ENCODE measurements around the gene ERICH6B.
A peak's percentile ranks its signal among the peaks of the same experiment; 100 is the strongest.

ERICH6B gene

DNA sequence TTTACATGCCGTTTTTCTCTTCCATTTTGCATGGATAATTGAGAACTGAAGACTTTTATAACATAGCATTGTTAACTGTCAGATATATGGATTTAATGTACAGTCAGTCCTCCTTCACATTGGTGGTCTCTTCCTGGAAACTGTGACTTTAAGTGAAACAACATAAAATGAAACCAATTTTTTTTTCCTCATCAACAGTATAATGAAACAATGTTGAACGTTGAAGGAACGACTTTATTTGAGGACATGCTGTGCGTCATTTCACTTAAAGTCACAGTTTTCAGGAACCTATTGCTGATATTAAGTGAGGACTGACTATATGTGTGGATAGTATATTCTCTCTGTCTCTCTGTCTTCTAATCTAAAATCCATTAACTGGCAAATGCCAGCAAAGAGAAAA is 96.0 kb downstream of the ERICH6B start:
- H3K27ac ChIP-seq (ENCODE audit: low read depth, low read length) = no peak overlapping the region; the same call in 1 of the 2 replicates
- H3K9ac ChIP-seq (ENCODE audit: low read length) = no peak overlapping the region
- H3K4me3 ChIP-seq (ENCODE audit: low read depth, low read length) = no peak overlapping the region
- H3K9me3 ChIP-seq (ENCODE audit: control insufficient read depth, insufficient read depth, low read depth, low read length) = no peaks in the 10 kb centered on the region
- H3K4me1 ChIP-seq (ENCODE audit: control insufficient read depth, insufficient read depth, low read length) = no peaks in the 10 kb centered on the region; the same call in 1 of the 2 replicates
- no peaks in the 10 kb centered on the region for H3K27me3 ChIP-seq (ENCODE audit: control insufficient read depth, insufficient read depth, low read length)
- H3K36me3 ChIP-seq (ENCODE audit: control insufficient read depth, insufficient read depth, low read length) = peaks cover 69% of the 10 kb centered on the region

DNA sequence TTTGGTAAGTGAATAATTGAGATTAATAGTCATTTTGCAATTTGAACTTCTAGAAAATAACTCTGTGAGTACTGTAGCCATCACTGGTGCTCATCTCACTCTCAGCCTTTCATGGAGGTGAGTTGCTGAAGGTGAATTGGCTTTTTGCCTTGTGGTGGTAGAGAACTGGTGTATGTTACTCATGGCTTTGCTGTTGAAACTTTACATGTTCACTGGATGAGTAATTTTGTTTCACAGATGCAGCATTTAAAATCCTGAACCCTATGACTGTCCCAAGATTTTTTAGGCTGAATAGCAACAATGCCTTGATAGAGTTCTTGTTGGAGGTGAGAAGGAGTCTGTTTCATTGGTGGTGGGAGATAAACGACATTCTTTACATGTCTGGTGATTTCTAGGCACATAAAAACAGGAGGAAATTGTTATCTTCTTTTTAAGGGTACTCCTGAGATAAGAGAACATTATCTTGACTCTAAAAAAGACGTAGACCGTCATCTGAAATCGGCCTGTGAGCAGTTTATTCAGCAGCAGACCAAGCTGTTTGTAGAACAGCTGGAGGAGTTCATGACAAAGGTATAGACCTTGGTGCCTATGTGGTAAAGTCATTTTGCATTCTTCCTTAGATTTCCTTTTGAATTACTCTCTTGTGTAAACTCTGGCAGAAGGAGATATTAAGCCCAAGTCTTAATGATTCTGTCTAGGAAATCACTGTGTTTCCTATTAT is 96.9 kb downstream of the ERICH6B start:
- Histone ChIP-seq H3K36me3 (ENCODE audit: control insufficient read depth, insufficient read depth, low read length) (peaks cover 67% of the 10 kb centered on the region), H3K9me3 (ENCODE audit: control insufficient read depth, insufficient read depth, low read depth, low read length) (no peaks in the 10 kb centered on the region), H3K4me1 (ENCODE audit: control insufficient read depth, insufficient read depth, low read length) (no peaks in the 10 kb centered on the region; the same call in 1 of the 2 replicates), H3K9ac (ENCODE audit: low read length) (no peak overlapping the region), H3K4me3 (ENCODE audit: low read depth, low read length) (no peak overlapping the region), H3K27ac (ENCODE audit: low read depth, low read length) (peak overlapping the region; percentile 5; the same call in 1 of the 2 replicates), H3K27me3 (ENCODE audit: control insufficient read depth, insufficient read depth, low read length) (no peaks in the 10 kb centered on the region)

DNA sequence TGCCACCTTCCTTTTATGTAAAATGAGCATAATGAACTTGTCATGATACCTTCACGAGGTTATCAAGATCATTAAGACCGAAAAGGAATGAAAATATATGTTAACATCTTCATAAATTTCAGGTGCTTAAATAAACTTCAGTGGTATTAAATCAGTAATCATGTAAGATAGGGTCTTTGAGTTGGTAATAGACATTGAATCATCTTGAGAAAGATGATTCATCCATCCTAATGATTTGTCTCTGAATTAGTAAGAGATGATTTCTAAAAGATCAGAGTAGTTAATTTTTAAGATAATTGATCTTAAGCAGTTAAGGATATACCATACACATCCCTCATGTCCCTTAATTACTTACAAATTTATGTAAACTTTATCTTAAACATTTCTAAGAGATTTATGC is 98.8 kb downstream of the ERICH6B start:
- Histone ChIP-seq H3K4me1 (ENCODE audit: control insufficient read depth, insufficient read depth, low read length) (no peaks in the 10 kb centered on the region; the same call in 1 of the 2 replicates), H3K4me3 (ENCODE audit: low read depth, low read length) (no peak overlapping the region), H3K27ac (ENCODE audit: low read depth, low read length) (no peak overlapping the region), H3K27me3 (ENCODE audit: control insufficient read depth, insufficient read depth, low read length) (no peaks in the 10 kb centered on the region), H3K36me3 (ENCODE audit: control insufficient read depth, insufficient read depth, low read length) (peaks cover 78% of the 10 kb centered on the region), H3K9ac (ENCODE audit: low read length) (no peak overlapping the region), H3K9me3 (ENCODE audit: control insufficient read depth, insufficient read depth, low read depth, low read length) (no peaks in the 10 kb centered on the region)

DNA sequence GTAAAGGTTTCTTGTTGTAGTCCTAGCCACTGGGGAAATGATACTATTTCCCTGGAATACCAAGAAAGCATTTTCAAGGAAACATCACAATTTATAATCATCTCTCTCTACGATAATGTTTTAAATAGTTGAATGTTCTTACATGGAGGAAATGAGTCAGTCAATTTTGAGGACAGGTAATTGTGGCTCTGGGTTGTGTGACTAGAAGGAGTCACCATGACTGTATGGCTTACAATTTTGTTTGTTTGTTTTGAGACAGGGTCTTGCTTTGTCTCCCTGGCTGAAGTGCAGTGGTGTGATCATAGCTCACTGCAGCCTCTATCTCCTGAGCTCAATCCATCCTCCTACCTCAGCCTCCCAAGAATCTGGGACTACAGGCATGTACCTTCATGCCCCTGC is 103.4 kb downstream of the ERICH6B start:
- Histone ChIP-seq H3K27ac (ENCODE audit: low read depth, low read length) (no peak overlapping the region), H3K4me1 (ENCODE audit: control insufficient read depth, insufficient read depth, low read length) (no peaks in the 10 kb centered on the region), H3K9ac (ENCODE audit: low read length) (no peak overlapping the region), H3K4me3 (ENCODE audit: low read depth, low read length) (no peak overlapping the region), H3K27me3 (ENCODE audit: control insufficient read depth, insufficient read depth, low read length) (no peaks in the 10 kb centered on the region), H3K9me3 (ENCODE audit: control insufficient read depth, insufficient read depth, low read depth, low read length) (no peaks in the 10 kb centered on the region), H3K36me3 (ENCODE audit: control insufficient read depth, insufficient read depth, low read length) (peaks cover 67% of the 10 kb centered on the region)

GRCh38 chr13:45511310-45512097 is 104.0 kb downstream of the ERICH6B start:
- H3K9me3 ChIP-seq (ENCODE audit: control insufficient read depth, insufficient read depth, low read depth, low read length) = no peaks in the 10 kb centered on the region
- H3K36me3 ChIP-seq (ENCODE audit: control insufficient read depth, insufficient read depth, low read length) = peaks cover 66% of the 10 kb centered on the region
- H3K4me1 ChIP-seq (ENCODE audit: control insufficient read depth, insufficient read depth, low read length) = no peaks in the 10 kb centered on the region
- no peaks in the 10 kb centered on the region for H3K27me3 ChIP-seq (ENCODE audit: control insufficient read depth, insufficient read depth, low read length)
- no peak overlapping the region for H3K27ac ChIP-seq (ENCODE audit: low read depth, low read length)
- no peak overlapping the region for H3K4me3 ChIP-seq (ENCODE audit: low read depth, low read length)
- H3K9ac ChIP-seq (ENCODE audit: low read length) = no peak overlapping the region

DNA sequence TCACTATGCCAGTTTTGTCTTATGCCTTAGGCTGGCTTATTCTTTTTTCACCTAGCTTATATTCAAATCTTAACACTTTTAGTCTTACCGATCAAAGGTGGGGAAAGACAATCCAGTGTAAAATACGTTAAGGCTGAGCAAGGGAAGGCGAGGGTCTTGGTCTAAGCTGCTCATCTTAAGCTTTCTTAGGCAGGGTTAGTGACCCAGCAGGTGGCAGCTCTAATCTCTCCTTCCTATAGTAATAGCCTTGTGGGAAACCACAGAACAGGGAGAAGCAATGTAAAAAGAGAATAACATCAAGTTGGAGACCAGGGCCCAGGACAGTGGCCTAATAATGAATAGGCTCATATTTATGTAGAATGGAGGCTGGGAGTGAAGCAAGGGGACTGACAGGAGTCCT is 104.9 kb downstream of the ERICH6B start:
- Histone ChIP-seq H3K27ac (ENCODE audit: low read depth, low read length) (no peak overlapping the region), H3K4me1 (ENCODE audit: control insufficient read depth, insufficient read depth, low read length) (no peaks in the 10 kb centered on the region), H3K36me3 (ENCODE audit: control insufficient read depth, insufficient read depth, low read length) (peaks cover 66% of the 10 kb centered on the region), H3K27me3 (ENCODE audit: control insufficient read depth, insufficient read depth, low read length) (no peaks in the 10 kb centered on the region), H3K9me3 (ENCODE audit: control insufficient read depth, insufficient read depth, low read depth, low read length) (no peaks in the 10 kb centered on the region), H3K9ac (ENCODE audit: low read length) (no peak overlapping the region), H3K4me3 (ENCODE audit: low read depth, low read length) (no peak overlapping the region)

DNA sequence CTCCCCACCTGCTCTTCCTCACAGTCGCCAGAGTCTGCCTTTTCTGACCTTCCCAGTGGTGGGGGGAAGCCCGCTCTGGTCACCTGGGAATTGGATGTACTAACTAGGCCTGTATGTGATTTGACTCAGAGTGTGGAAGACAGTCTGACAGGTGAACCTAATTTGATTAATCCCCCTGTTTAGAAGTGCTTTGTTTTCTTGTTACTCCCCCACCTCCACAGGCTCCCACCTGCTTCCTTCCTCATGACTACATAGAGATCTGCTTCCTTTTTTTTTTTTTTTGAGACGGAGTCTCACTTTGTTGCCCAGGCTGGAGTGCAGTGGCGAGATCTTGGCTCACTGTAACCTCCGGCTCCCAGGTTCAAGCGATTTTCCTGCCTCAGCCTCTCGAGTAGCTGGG is 106.8 kb downstream of the ERICH6B start:
- H3K9ac ChIP-seq (ENCODE audit: low read length) = no peak overlapping the region
- peaks cover 64% of the 10 kb centered on the region for H3K36me3 ChIP-seq (ENCODE audit: control insufficient read depth, insufficient read depth, low read length)

GRCh38 chr13:45506811-45507210 is 108.7 kb downstream of the ERICH6B start:
- Histone ChIP-seq H3K4me1 (ENCODE audit: control insufficient read depth, insufficient read depth, low read length) (no peaks in the 10 kb centered on the region), H3K9ac (ENCODE audit: low read length) (no peak overlapping the region), H3K4me3 (ENCODE audit: low read depth, low read length) (no peak overlapping the region), H3K27me3 (ENCODE audit: control insufficient read depth, insufficient read depth, low read length) (no peaks in the 10 kb centered on the region), H3K36me3 (ENCODE audit: control insufficient read depth, insufficient read depth, low read length) (peaks cover 61% of the 10 kb centered on the region), H3K9me3 (ENCODE audit: control insufficient read depth, insufficient read depth, low read depth, low read length) (no peaks in the 10 kb centered on the region), H3K27ac (ENCODE audit: low read depth, low read length) (no peak overlapping the region)

More for the DNA sequence above, 106.8 kb downstream of the ERICH6B start:
- no peak overlapping the region for H3K4me3 ChIP-seq (ENCODE audit: low read depth, low read length)
- no peak overlapping the region for H3K27ac ChIP-seq (ENCODE audit: low read depth, low read length)
- H3K4me1 ChIP-seq (ENCODE audit: control insufficient read depth, insufficient read depth, low read length) = no peaks in the 10 kb centered on the region
- no peaks in the 10 kb centered on the region for H3K9me3 ChIP-seq (ENCODE audit: control insufficient read depth, insufficient read depth, low read depth, low read length)
- no peaks in the 10 kb centered on the region for H3K27me3 ChIP-seq (ENCODE audit: control insufficient read depth, insufficient read depth, low read length)

DNA sequence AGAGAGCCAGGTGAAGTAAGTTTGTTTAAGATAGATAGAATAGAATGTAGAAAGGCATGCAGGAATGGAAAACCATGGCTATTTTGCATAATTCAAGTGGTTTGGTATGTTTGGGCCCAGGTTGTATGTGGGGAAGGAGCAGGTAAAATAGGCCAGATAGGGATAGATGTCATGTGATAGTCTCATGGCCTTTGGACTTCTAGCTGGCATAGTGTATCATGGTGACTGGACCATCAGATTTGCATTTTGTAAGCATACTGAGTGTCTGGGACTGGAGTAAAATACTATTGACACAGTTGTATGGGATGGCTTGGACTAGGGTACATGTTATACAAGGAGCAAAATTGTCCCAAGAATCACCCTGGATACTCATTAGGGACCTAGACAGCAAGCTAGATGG is 111.9 kb downstream of the ERICH6B start:
- no peak overlapping the region for H3K27ac ChIP-seq (ENCODE audit: low read depth, low read length)
- peaks cover 50% of the 10 kb centered on the region for H3K36me3 ChIP-seq (ENCODE audit: control insufficient read depth, insufficient read depth, low read length)
- H3K4me3 ChIP-seq (ENCODE audit: low read depth, low read length) = no peak overlapping the region
- H3K9ac ChIP-seq (ENCODE audit: low read length) = no peak overlapping the region
- H3K9me3 ChIP-seq (ENCODE audit: control insufficient read depth, insufficient read depth, low read depth, low read length) = no peaks in the 10 kb centered on the region
- H3K27me3 ChIP-seq (ENCODE audit: control insufficient read depth, insufficient read depth, low read length) = no peaks in the 10 kb centered on the region
- H3K4me1 ChIP-seq (ENCODE audit: control insufficient read depth, insufficient read depth, low read length) = no peaks in the 10 kb centered on the region

DNA sequence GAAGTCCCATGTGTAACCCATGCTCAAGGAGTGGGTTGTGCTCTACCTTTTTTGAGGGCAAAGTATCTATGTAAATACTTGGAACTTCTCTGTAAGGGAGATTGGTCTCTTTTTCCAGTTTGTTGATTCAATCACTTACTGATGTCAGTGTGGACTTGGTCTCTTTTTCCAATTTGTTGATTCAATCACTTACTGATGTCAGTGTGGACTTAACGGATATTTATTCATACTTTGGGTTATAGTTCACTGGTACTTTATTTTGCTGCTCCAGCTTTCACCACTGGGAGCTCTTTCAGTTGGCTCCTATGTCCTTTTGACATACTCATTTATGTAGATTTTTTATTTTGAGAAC is 114.4 kb downstream of the ERICH6B start:
- no peak overlapping the region for H3K9ac ChIP-seq (ENCODE audit: low read length)
- H3K9me3 ChIP-seq (ENCODE audit: control insufficient read depth, insufficient read depth, low read depth, low read length) = no peaks in the 10 kb centered on the region
- no peaks in the 10 kb centered on the region for H3K27me3 ChIP-seq (ENCODE audit: control insufficient read depth, insufficient read depth, low read length)
- H3K4me3 ChIP-seq (ENCODE audit: low read depth, low read length) = no peak overlapping the region
- H3K36me3 ChIP-seq (ENCODE audit: control insufficient read depth, insufficient read depth, low read length) = peaks cover 56% of the 10 kb centered on the region
- no peaks in the 10 kb centered on the region for H3K4me1 ChIP-seq (ENCODE audit: control insufficient read depth, insufficient read depth, low read length)
- no peak overlapping the region for H3K27ac ChIP-seq (ENCODE audit: low read depth, low read length)

DNA sequence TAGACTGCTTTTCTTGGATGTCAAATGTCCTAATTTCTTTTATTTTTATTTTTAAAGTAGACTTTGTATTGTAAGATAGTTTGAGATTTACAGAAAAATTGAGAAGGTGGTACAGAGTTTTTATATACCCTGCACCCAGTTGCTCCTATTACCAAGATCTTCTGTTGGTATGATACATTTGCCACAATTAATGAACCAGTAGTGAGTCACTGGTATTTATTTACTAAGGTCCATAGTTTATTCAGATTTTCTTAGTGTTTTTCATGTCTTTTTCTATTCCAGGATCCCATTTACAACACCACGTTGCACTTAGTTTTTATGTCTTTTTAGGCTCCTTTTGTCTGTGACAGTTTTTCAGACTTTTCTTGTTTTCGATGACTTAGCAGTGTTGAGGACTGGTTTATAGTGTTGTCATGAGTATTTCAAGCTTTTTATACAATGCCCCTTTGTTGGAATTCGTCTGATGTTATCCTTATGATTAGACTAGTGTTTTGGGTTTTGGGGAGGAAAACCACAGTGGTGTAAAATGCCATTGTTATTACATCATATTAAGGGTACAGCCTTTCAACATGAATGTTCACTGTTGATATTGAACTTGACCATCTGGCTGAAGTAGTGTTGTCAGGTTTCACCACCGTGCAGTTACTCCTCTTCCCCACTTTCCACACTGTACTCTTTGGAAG is 114.9 kb downstream of the ERICH6B start:
- H3K27me3 ChIP-seq (ENCODE audit: control insufficient read depth, insufficient read depth, low read length) = no peaks in the 10 kb centered on the region
- H3K4me3 ChIP-seq (ENCODE audit: low read depth, low read length) = no peak overlapping the region
- no peak overlapping the region; the same call in 1 of the 2 replicates for H3K27ac ChIP-seq (ENCODE audit: low read depth, low read length)
- H3K4me1 ChIP-seq (ENCODE audit: control insufficient read depth, insufficient read depth, low read length) = no peaks in the 10 kb centered on the region
- peaks cover 57% of the 10 kb centered on the region for H3K36me3 ChIP-seq (ENCODE audit: control insufficient read depth, insufficient read depth, low read length)
- no peak overlapping the region for H3K9ac ChIP-seq (ENCODE audit: low read length)
- no peaks in the 10 kb centered on the region for H3K9me3 ChIP-seq (ENCODE audit: control insufficient read depth, insufficient read depth, low read depth, low read length)
